Tibial nerve (tissue), 4 donors: ENCODE results near the gene PKHD1. TPM values are rescaled to one million over a fixed set of nuclear protein-coding genes. Genes with fewer than 3 reads are reported as not detected.

Source experiments
- DNase-seq, 2 donors: peaks; one replicate each; pipeline ENCODE4 v3.0.0-alpha.2; 2019; ENCODE audit warnings: low spot score in 2 of 2
- H3K27ac ChIP-seq, 4 donors: fragments of 200-600 bp; sonication (generic) in 3 of 4; one replicate each; pipeline ENCODE4 v1.5.1; 2017 to 2019; ENCODE audit warnings: mild to moderate bottlenecking in 1 of 4
- H3K27me3 ChIP-seq, 2 donors: fragments of 200-600 bp; sonication (generic) in 1 of 2; one replicate each; pipeline versions ENCODE4 v1.5.1 to v1.6.0; 2017 to 2019
- H3K36me3 ChIP-seq, 3 donors: fragments of 200-600 bp; sonication (generic); one replicate each; pipeline ENCODE4 v1.5.1; 2018 to 2019
- H3K4me1 ChIP-seq, 4 donors: fragments of 200-600 bp; sonication (generic) in 3 of 4; one replicate each; pipeline ENCODE4 v1.5.1; 2017 to 2019
- H3K4me3 ChIP-seq, 4 donors: fragments of 200-600 bp; sonication (generic) in 3 of 4; one replicate each; pipeline ENCODE4 v1.5.1; 2017 to 2019; ENCODE audit warnings: mild to moderate bottlenecking in 1 of 4, moderate library complexity in 1 of 4
- H3K9me3 ChIP-seq, 4 donors: fragments of 200-600 bp; sonication (generic) in 3 of 4; one replicate each; pipeline ENCODE4 v1.5.1; 2017 to 2019
- CTCF ChIP-seq, 5 experiments: fragments of 200-600 bp in 3 of 5; fragments of 450-650 bp in 2 of 5; sonication (generic) in 3 of 5; IDR thresholded peaks; one replicate each; pipeline ENCODE4 v1.5.1; 2016 to 2019; ENCODE audit warnings: antibody characterized with exemption in 5 of 5, mild to moderate bottlenecking in 3 of 5, moderate library complexity in 2 of 5
- EP300 ChIP-seq, 2 donors: sonication (generic); formaldehyde crosslinking; IDR thresholded peaks; one replicate each; pipeline ENCODE4 v1.6.1; 2017; ENCODE audit warnings: antibody characterized with exemption in 2 of 2, mild to moderate bottlenecking in 1 of 2
- POLR2A ChIP-seq, 2 donors: fragments of 450-650 bp; IDR thresholded peaks; one replicate each; pipeline ENCODE4 v1.6.1; 2017; ENCODE audit warnings: antibody characterized with exemption in 2 of 2, mild to moderate bottlenecking in 2 of 2, moderate library complexity in 2 of 2
- WGBS, 2 donors: methylation state at CpG; one replicate each; pipeline ENCODE4 v1.1.5; 2018; 5-methylcytosine and 5-hydroxymethylcytosine counted together
- total RNA-seq, 4 donors: library from RNA; depleted of rRNA; stranded (reverse); fragments of >200 nt; gene quantifications; one replicate each; pipeline ENCODE4 v1.1.0, GENCODE V29; 2016

Gene PKHD1
- total RNA-seq, 4 donors from 2014 or later, result under 0.01 to 0.22 (median 0.20) TPM

GRCh38 chr6:52134011-52134410 lies 46.6 kb upstream of the PKHD1 start:
- H3K4me3 ChIP-seq, result no peak overlapping the region

GRCh38 chr6:52133324-52133723 lies 45.9 kb upstream of the PKHD1 start:
- WGBS, 2 donors, result 82 to 90% methylated on average over 2 of the region's 2 CpGs
- TF ChIP-seq POLR2A (IDR thresholded peaks at IDR 0.05) (no peak), EP300 (IDR thresholded peaks at IDR 0.05) (no peak), CTCF (IDR thresholded peaks at IDR 0.05) (no peak)

More at GRCh38 chr6:52134011-52134410, 46.6 kb upstream of the PKHD1 start:
- H3K27ac ChIP-seq, result no peak overlapping the region
- H3K4me1 ChIP-seq, result no peaks in the 10 kb centered on the region
- TF ChIP-seq EP300 (IDR thresholded peaks at IDR 0.05) (no peak), POLR2A (IDR thresholded peaks at IDR 0.05) (no peak), CTCF (IDR thresholded peaks at IDR 0.05) (no peak)
- no peaks in the 10 kb centered on the region for H3K9me3 ChIP-seq
- peaks cover 0 to 6% of the 10 kb centered on the region in 2 donors for H3K27me3 ChIP-seq
- DNase-seq, result no peak
- no peaks in the 10 kb centered on the region for H3K36me3 ChIP-seq
- WGBS, 2 donors, result 90% methylated on average over 3 of the region's 3 CpGs

GRCh38 chr6:52132292-52132691 lies 44.9 kb upstream of the PKHD1 start:
- Histone ChIP-seq H3K36me3 (no peaks in the 10 kb centered on the region), H3K4me1 (no peaks in the 10 kb centered on the region), H3K27me3 (peaks cover 0 to 6% of the 10 kb centered on the region in 2 donors), H3K27ac (no peak overlapping the region), H3K9me3 (no peaks in the 10 kb centered on the region), H3K4me3 (no peak overlapping the region)
- DNase-seq, result no peak
- TF ChIP-seq EP300 (IDR thresholded peaks at IDR 0.05) (no peak), POLR2A (IDR thresholded peaks at IDR 0.05) (no peak), CTCF (IDR thresholded peaks at IDR 0.05) (no peak)
- WGBS, 2 donors, result 67 to 69% methylated on average over 2 of the region's 2 CpGs

More at GRCh38 chr6:52133324-52133723, 45.9 kb upstream of the PKHD1 start:
- no peak for DNase-seq
- no peak overlapping the region for H3K27ac ChIP-seq
- peaks cover 0 to 6% of the 10 kb centered on the region in 2 donors for H3K27me3 ChIP-seq
- no peaks in the 10 kb centered on the region for H3K36me3 ChIP-seq
- no peaks in the 10 kb centered on the region for H3K9me3 ChIP-seq
- H3K4me1 ChIP-seq, result no peaks in the 10 kb centered on the region
- no peak overlapping the region for H3K4me3 ChIP-seq

- Histone ChIP-seq H3K4me3 (no peak overlapping the region), H3K27me3 (peaks cover 0 to 6% of the 10 kb centered on the region in 2 donors), H3K9me3 (no peaks in the 10 kb centered on the region), H3K36me3 (no peaks in the 10 kb centered on the region), H3K27ac (no peak overlapping the region), H3K4me1 (no peaks in the 10 kb centered on the region)
- WGBS, 2 donors, result 24 to 25% methylated on average over 1 of the region's 1 CpG
- no peak for TF ChIP-seq CTCF (IDR thresholded peaks at IDR 0.05)
- no peak for TF ChIP-seq EP300 (IDR thresholded peaks at IDR 0.05)
- no peak for TF ChIP-seq POLR2A (IDR thresholded peaks at IDR 0.05)
- DNase-seq, result no peak
Measured at GRCh38 chr6:52130440-52130839, 43.0 kb upstream of the PKHD1 start.

GRCh38 chr6:52127957-52128356 lies 40.5 kb upstream of the PKHD1 start:
- peaks cover 0 to 6% of the 10 kb centered on the region in 2 donors for H3K27me3 ChIP-seq
- H3K9me3 ChIP-seq, result no peaks in the 10 kb centered on the region
- no peak for TF ChIP-seq CTCF (IDR thresholded peaks at IDR 0.05)
- no peak for TF ChIP-seq POLR2A (IDR thresholded peaks at IDR 0.05)
- TF ChIP-seq EP300 (IDR thresholded peaks at IDR 0.05), result no peak
- no peaks in the 10 kb centered on the region for H3K4me1 ChIP-seq
- 70 to 71% methylated on average over 4 of the region's 4 CpGs for WGBS, 2 donors
- H3K27ac ChIP-seq, result no peak overlapping the region
- H3K4me3 ChIP-seq, result no peak overlapping the region
- H3K36me3 ChIP-seq, result no peaks in the 10 kb centered on the region
- no peak for DNase-seq
